ENCODE data around the gene ITLN2. TPM values are rescaled to one million over a fixed set of nuclear protein-coding genes. Genes with fewer than 3 reads are reported as not detected.

ITLN2 gene
- total and polyA plus RNA-seq, 2 donors (not counting 3 experiments of a cell fraction or from before 2014, with no cell fraction given): 0.46 TPM; not detected in 1

DNA sequence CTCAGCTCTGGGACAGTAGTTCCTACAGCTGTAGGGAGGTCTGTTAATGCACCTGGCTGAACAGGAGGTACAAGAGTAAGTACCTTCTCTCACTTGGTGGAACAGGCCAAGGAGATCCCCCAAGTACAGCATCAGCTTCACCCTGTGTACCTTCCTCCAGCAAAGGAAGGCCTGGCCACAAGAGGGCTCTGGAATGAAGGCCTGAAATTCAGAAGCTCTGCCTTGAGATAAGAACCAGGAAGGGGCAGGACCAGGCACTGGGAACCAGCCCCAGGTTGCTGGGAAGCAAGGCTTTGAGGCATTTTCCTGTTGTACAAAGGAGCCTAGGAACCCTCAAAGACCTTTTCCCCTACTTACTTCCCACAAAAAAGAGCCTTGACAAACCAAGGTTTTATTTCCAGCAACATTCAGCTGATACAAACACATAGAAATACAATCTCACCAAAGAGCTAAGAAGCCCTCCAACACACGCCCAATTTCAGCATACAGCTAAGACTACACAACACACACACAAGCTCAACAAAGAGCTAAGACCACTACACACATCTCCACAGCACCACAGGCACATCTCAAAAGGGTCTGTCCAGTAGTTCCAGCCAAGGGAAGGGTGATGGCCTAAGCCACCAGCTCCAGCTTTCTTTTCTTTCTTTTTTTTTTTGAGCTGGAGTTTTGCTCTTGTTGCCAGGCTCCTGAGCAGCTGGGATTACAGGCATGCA, 42.9 kb upstream of the ITLN2 start:
- Histone ChIP-seq H3K27ac (ENCODE audit: insufficient read depth, low read depth, low read length) (peak overlapping the region; percentile 62), H3K4me2 (ENCODE audit: insufficient read depth, low read length) (peak overlapping the region; percentile 3), H3K4me1 (ENCODE audit: control insufficient read depth, extremely low read depth, insufficient read depth, low read length) (peaks cover 24% of the 10 kb centered on the region), H4K20me1 (replicated peaks; ENCODE audit: control insufficient read depth, extremely low read depth, insufficient read depth, low read length) (no peaks in the 10 kb centered on the region), H3K4me3 (replicated peaks in 1 of 3; ENCODE audit: insufficient read depth in 1 of 3, low read depth in 1 of 3, low read length in 3 of 3) (no peak overlapping the region), H3K9ac (replicated peaks; ENCODE audit: extremely low read depth, insufficient read depth, low read length) (peak overlapping the region; percentile 0), H3K79me2 (ENCODE audit: control insufficient read depth, insufficient read depth, low read length) (no peaks in the 10 kb centered on the region), H3K9me3 (replicated peaks; ENCODE audit: control insufficient read depth, insufficient read depth, low read length) (no peaks in the 10 kb centered on the region), H3K27me3 (ENCODE audit: control insufficient read depth in 2 of 2, insufficient read depth in 2 of 2, low read length in 2 of 2) (no peaks in the 10 kb centered on the region), H3K9me1 (replicated peaks; ENCODE audit: control insufficient read depth, extremely low read depth, insufficient read depth, low read length) (no peaks in the 10 kb centered on the region), H3K36me3 (ENCODE audit: control insufficient read depth in 2 of 2, extremely low read depth in 1 of 2, insufficient read depth in 2 of 2, low read length in 2 of 2) (peaks cover 10 to 30% of the 10 kb centered on the region in 2 experiments), H2AFZ (ENCODE audit: low read depth, low read length) (peak overlapping the region; percentile 0)
- BruUV-seq (replicated peaks): TSS peak; percentile 24
- dilution Hi-C loops (cut with MboI; ENCODE audit: extremely low pct_ligation_motif_present, low sequenced_read_pairs) (no loop called here), intact Hi-C loops (cut with micrococcal nuclease) (loop anchor here (1.0 to 2.0 kb wide), 5 partner anchors 16 to 101 kb away; partner anchors contain the start of genes F11R, KLHDC9 and USF1)
- POLR2A ChIA-PET: interaction anchor here (1.4 to 2.1 kb wide), 3 partner anchors 15 to 48 kb away, joined by 8 to 19 read pairs (median 10); partner anchors contain the start of genes F11R and USF1
- FAIRE-seq (peak; percentile 94), DNase-seq (ENCODE audit: low read depth, low spot score) (peak; percentile 90)
- CTCF ChIA-PET: interaction anchor here (0.6 to 5.5 kb wide), 34 partner anchors 9 to 384 kb away, joined by 3 to 197 read pairs (median 5); partner anchors contain the start of genes DEDD, F11R, KLHDC9 and NECTIN4
- TF ChIP-seq GATA2 (IDR thresholded peaks at IDR 0.05; ENCODE audit: insufficient read depth, insufficient read length, low read depth, low read length) (peak; percentile 72), MYC (IDR thresholded peaks at IDR 0.05; ENCODE audit: low read depth, low read length) (no peak), JUN (IDR thresholded peaks at IDR 0.05; ENCODE audit: borderline replicate concordance, insufficient read depth, insufficient read length, low read depth) (no peak)
- TF ChIP-seq, protein P1, sequence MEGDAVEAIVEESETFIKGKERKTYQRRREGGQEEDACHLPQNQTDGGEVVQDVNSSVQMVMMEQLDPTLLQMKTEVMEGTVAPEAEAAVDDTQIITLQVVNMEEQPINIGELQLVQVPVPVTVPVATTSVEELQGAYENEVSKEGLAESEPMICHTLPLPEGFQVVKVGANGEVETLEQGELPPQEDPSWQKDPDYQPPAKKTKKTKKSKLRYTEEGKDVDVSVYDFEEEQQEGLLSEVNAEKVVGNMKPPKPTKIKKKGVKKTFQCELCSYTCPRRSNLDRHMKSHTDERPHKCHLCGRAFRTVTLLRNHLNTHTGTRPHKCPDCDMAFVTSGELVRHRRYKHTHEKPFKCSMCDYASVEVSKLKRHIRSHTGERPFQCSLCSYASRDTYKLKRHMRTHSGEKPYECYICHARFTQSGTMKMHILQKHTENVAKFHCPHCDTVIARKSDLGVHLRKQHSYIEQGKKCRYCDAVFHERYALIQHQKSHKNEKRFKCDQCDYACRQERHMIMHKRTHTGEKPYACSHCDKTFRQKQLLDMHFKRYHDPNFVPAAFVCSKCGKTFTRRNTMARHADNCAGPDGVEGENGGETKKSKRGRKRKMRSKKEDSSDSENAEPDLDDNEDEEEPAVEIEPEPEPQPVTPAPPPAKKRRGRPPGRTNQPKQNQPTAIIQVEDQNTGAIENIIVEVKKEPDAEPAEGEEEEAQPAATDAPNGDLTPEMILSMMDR (IDR thresholded peaks at IDR 0.05; ENCODE audit: extremely low read depth in 1 of 2, insufficient read depth in 1 of 2, low read depth in 1 of 2, low read length in 2 of 2): peak; percentile 77 to 86
